Coronary artery (tissue), 2 donors: ENCODE results near the gene GPN1.
"Not testable (repeated sequence)": the region's sequence is repeated elsewhere in the genome, so short reads cannot be mapped to it uniquely, and the experiment has no call there.

Experiments used
- DNase-seq: peaks from one replicate; pipeline ENCODE4 v3.0.0-alpha.2; 2017; ENCODE audit warnings: low spot score
- H3K27ac ChIP-seq, 2 donors: fragments of 200-600 bp; sonication (generic); one replicate each; pipeline ENCODE4 v1.5.1; 2016 to 2019
- H3K4me3 ChIP-seq: fragments of 200-600 bp; sonication (generic); 2 replicates; pipeline ENCODE4 v1.5.1; 2016; ENCODE audit warnings: mild to moderate bottlenecking, moderate library complexity
- TF ChIP-seq, protein P1 (sequence below): fragments of 200-600 bp; sonication (generic); IDR thresholded peaks from one replicate; pipeline ENCODE4 v1.5.1; 2019; ENCODE audit warnings: antibody characterized with exemption

Gene GPN1

DNA sequence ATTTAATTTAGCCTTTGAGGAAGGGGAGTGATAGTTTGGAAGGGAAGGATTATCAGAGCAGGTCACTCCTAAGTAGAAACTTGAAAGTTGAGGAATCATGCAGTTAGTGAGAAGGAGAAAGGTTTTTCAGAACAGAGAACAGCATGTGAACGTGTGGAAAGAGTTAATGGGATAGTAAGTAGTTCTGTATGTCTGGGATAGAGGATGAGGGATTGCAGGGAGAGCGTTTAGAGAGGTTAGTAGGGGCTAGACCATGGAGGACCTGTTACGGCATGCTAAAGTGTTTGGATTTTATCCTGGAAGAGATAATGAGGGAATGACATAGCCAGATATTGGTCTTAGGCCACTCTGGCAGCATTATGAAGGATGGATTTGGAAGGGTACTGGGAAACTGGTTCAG is 44.3 kb upstream of the GPN1 start:
- Histone ChIP-seq H3K27ac (no peak overlapping the region), H3K4me3 (peak overlapping the region; percentile 73)
- TF ChIP-seq, protein P1, sequence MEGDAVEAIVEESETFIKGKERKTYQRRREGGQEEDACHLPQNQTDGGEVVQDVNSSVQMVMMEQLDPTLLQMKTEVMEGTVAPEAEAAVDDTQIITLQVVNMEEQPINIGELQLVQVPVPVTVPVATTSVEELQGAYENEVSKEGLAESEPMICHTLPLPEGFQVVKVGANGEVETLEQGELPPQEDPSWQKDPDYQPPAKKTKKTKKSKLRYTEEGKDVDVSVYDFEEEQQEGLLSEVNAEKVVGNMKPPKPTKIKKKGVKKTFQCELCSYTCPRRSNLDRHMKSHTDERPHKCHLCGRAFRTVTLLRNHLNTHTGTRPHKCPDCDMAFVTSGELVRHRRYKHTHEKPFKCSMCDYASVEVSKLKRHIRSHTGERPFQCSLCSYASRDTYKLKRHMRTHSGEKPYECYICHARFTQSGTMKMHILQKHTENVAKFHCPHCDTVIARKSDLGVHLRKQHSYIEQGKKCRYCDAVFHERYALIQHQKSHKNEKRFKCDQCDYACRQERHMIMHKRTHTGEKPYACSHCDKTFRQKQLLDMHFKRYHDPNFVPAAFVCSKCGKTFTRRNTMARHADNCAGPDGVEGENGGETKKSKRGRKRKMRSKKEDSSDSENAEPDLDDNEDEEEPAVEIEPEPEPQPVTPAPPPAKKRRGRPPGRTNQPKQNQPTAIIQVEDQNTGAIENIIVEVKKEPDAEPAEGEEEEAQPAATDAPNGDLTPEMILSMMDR, result no peak
- DNase-seq, result no peak

DNA sequence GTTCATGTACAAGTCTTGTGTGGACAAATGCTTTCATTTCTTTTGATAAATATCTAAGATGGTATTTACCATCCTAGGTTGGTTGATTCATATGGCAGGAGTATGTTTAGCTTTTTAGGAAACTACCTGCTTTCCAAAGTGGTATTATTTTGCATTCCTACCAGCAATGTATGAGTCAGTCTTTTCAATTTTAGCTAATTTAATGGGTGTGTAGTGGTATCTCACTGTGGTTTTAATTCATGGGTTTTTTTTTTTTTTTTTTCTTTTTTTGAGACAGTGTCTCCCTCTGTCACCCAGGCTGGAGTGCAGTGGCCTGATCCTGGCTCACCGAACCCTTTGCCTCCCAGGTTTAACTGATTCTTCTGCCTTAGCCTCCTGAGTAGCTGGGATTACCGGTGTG is 41.8 kb upstream of the GPN1 start:
- TF ChIP-seq, protein P1, result no peak
- no peak for DNase-seq
- Histone ChIP-seq H3K4me3 (no peak overlapping the region), H3K27ac (no peak overlapping the region)

DNA sequence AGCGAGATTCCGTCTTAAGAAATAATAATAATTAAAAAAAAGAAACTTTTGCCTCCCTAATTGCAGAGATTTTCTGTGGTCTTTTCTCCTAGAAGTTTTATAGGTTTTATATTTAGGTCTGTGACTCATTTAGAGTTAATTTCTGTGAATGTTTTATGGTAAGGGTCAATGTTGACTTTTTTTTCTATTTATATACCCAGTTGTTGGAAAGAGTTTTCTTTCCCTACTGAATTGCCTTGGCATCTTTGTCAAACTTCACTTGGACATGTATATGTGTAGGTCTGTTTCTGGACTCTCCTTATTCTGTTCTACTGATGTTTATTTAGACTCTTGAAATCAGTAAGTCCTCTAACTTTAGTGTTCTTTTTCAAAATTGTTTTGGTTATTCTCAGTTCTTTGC is 40.5 kb upstream of the GPN1 start:
- TF ChIP-seq, protein P1, result no peak
- DNase-seq, result no peak
- Histone ChIP-seq H3K4me3 (no peak overlapping the region), H3K27ac (no peak overlapping the region)

DNA sequence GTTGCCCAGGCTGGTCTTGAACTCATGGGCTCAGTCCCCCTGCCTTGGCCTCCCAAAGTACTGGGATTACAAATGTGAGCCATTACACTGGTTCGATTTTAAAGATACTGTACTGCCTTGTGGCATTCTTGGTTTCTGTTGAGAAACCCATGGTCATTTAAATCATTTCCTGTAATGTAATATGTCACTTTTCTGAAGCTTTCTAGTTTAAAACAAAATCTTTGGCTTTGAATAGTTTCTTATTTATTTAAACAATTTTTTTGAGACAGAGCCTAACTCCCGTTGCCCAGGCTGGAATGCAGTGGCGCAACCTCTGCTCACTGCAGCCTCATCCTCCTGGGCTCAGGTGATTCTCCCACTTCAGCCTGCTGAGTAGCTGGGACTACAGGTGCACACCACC is 37.1 kb upstream of the GPN1 start:
- no peak overlapping the region for H3K27ac ChIP-seq
- DNase-seq, result no peak
- H3K4me3 ChIP-seq, result no peak overlapping the region
- TF ChIP-seq, protein P1, result no peak

DNA sequence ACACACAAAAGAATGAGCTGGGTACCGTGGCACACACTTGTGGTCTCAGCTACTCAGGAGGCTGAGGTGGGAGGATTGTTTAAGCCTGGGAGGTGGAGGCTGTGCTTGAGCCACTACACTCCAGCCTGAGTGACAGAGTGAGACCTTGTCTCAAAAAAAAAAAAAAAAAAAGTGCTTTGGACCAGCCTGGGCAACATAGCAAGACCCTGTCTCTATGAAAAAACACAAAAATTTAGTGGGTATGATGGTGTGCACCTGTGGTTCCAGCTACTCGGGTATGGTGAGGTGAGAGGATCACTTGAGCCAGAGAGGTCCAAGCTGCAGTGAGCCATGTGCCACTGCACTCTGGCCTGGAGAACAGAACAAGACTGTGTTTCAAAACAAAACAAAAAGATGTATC is 35.6 kb upstream of the GPN1 start:
- H3K4me3 ChIP-seq, result no peak overlapping the region
- TF ChIP-seq, protein P1, result no peak
- no peak for DNase-seq
- H3K27ac ChIP-seq, result no peak overlapping the region

DNA sequence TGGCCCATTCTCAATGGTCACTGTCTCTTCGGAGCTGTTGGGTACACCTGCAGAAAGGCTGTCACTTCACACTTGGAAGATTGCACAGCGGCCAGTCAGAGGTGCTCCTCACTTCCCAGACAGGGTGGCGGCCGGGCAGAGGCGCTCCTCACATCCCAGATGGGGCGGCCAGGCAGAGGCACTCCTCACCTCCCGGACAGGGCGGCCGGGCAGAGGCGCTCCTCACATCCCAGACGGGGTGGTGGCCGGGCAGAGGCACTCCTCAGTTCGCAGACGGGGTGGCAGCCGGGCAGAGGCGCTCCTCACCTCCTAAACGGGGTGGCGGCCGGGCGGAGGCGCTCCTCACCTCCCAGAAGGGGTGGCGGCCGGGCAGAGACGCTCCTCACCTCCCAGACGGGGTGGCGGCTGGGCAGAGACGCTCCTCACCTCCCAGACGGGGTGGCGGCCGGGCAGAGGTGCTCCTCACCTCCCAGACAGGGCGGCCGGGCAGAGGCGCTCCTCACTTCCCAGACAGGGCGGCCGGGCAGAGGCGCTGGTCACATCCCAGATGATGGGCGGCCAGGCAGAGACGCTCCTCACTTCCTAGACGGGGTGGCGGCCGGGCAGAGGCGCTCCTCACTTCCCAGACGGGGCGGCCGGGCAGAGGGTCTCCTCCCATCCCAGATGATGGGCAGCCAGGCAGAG is 34.7 kb upstream of the GPN1 start:
- not testable (repeated sequence) for H3K4me3 ChIP-seq, H3K27ac ChIP-seq, DNase-seq

DNA sequence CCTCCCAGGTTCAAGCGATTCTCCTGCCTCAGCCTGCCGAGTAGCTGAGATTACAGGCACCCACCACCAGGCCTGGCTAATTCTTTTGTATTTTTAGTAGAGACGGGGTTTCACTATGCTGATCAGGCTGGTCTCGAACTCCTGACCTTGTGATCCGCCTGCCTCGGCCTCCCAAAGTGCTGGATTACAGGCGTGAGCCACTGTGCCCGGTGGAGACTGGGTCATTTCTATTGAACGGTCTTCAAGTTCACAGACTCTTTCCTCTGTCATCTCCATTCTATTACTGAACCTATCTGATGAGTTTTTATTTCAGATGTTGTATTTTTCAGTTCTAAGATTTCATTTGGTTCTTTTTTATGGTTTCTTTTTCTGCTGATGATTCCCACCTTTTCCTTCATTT is 33.4 kb upstream of the GPN1 start:
- H3K4me3 ChIP-seq, H3K27ac ChIP-seq, DNase-seq: not testable (repeated sequence)

DNA sequence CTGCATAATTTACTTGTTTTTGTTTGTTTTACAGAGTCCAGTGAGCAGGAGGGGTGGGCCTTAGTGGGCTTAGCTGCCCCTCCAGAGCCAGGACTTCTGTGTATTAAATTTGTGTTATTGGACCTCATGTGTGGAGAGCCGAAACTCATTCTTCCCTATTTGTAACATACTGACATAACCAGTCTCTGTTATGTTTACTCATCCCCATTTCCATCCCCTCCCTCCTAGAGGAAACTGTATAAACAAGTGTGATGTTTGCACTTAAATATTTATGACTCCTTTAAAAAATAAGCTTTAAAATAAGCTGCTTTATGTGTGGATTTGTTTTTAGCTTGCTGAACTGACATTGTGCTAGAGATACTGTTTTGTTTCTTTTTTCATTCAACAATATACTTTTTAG is 32.2 kb upstream of the GPN1 start:
- no peak overlapping the region for H3K27ac ChIP-seq
- TF ChIP-seq, protein P1, result no peak
- DNase-seq, result no peak
- no peak overlapping the region for H3K4me3 ChIP-seq
